ENCODE data around the gene SPIN2B.
"Not testable (repeated sequence)": the region's sequence is repeated elsewhere in the genome, so short reads cannot be mapped to it uniquely, and the experiment has no call there.

Gene SPIN2B

GRCh38 chrX:57133284-57133683 lies 11.9 kb upstream of the SPIN2B start:
- H4K8ac ChIP-seq (ENCODE audit: low read depth, low read length); H3K18ac ChIP-seq (ENCODE audit: low read length); H3K4me1 ChIP-seq (ENCODE audit: control insufficient read depth, low read depth, low read length); H3K9ac ChIP-seq (ENCODE audit: low read length); H3K36me3 ChIP-seq (ENCODE audit: control insufficient read depth, insufficient read depth, low read length); H2BK120ac ChIP-seq (ENCODE audit: low read depth, low read length); H3K27ac ChIP-seq (ENCODE audit: low read depth, low read length); H3K23ac ChIP-seq (ENCODE audit: low read length); H3K79me2 ChIP-seq (ENCODE audit: control insufficient read depth, insufficient read depth, low read length); H2BK15ac ChIP-seq (replicated peaks; ENCODE audit: low read depth); H2AK5ac ChIP-seq (ENCODE audit: low read length); H3K56ac ChIP-seq (ENCODE audit: low read length); H3K4ac ChIP-seq (ENCODE audit: low read depth, low read length); H3K27me3 ChIP-seq (ENCODE audit: insufficient read depth, low read length, poor library complexity); H2BK5ac ChIP-seq (ENCODE audit: low read length); H3K79me1 ChIP-seq (ENCODE audit: low read length); H3K4me2 ChIP-seq (ENCODE audit: low read length); DNase-seq; H4K5ac ChIP-seq (ENCODE audit: low read length); H3K4me3 ChIP-seq (ENCODE audit: low read length): not testable (repeated sequence)
- WGBS (ENCODE audit: extremely low coverage, insufficient coverage, low lambda C conversion rate) = no CpG with 5 or more reads among the region's 4 CpGs

DNA sequence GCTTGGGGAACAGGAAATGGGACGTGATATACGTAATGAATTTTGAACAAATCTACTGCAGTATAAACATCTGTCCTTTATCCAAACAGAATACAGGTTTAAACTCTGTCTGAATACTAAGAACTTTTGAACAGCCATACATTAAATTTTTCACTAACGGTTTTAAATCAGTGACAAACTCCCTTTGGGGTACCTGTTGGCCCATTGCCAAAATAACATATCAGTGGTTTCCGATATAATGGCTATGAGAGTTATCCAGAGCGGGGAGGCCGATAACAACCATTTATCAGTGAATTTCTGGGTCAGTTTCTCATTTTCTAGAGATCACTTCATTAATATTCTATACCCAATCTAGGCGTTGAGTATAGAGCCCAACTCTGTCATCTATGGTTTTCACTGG lies 10.7 kb upstream of the SPIN2B start:
- H3K18ac ChIP-seq (ENCODE audit: low read length) = no peak overlapping the region
- no peak overlapping the region for H2BK5ac ChIP-seq (ENCODE audit: low read length)
- H2BK120ac ChIP-seq (ENCODE audit: low read depth, low read length) = no peak overlapping the region
- no peak overlapping the region for H3K4me3 ChIP-seq (ENCODE audit: low read length)
- H3K9ac ChIP-seq (ENCODE audit: low read length) = no peak overlapping the region
- no peak overlapping the region for H3K4ac ChIP-seq (ENCODE audit: low read depth, low read length)
- H4K5ac ChIP-seq (ENCODE audit: low read length) = no peak overlapping the region
- no peak for DNase-seq
- no peaks in the 10 kb centered on the region for H3K36me3 ChIP-seq (ENCODE audit: control insufficient read depth, insufficient read depth, low read length)
- H2BK15ac ChIP-seq (replicated peaks; ENCODE audit: low read depth) = no peak overlapping the region
- H3K4me1 ChIP-seq (ENCODE audit: control insufficient read depth, low read depth, low read length) = no peaks in the 10 kb centered on the region
- H3K79me1 ChIP-seq (ENCODE audit: low read length) = no peaks in the 10 kb centered on the region
- no peak overlapping the region for H3K27ac ChIP-seq (ENCODE audit: low read depth, low read length)
- no peak overlapping the region for H3K4me2 ChIP-seq (ENCODE audit: low read length)
- H4K8ac ChIP-seq (ENCODE audit: low read depth, low read length) = no peak overlapping the region
- WGBS (ENCODE audit: extremely low coverage, insufficient coverage, low lambda C conversion rate) = no CpG with 5 or more reads among the region's 7 CpGs
- H3K56ac ChIP-seq (ENCODE audit: low read length) = no peak overlapping the region
- H3K27me3 ChIP-seq (ENCODE audit: insufficient read depth, low read length, poor library complexity) = no peaks in the 10 kb centered on the region
- no peak overlapping the region for H3K23ac ChIP-seq (ENCODE audit: low read length)
- no peak overlapping the region for H2AK5ac ChIP-seq (ENCODE audit: low read length)
- no peaks in the 10 kb centered on the region for H3K79me2 ChIP-seq (ENCODE audit: control insufficient read depth, insufficient read depth, low read length)

- Histone ChIP-seq H3K79me2 (ENCODE audit: control insufficient read depth, insufficient read depth, low read length) (no peaks in the 10 kb centered on the region), H3K4ac (ENCODE audit: low read depth, low read length) (peak overlapping the region; percentile 55), H3K79me1 (ENCODE audit: low read length) (no peaks in the 10 kb centered on the region), H2BK15ac (replicated peaks; ENCODE audit: low read depth) (no peak overlapping the region), H2BK5ac (ENCODE audit: low read length) (no peak overlapping the region), H3K4me2 (ENCODE audit: low read length) (no peak overlapping the region), H3K18ac (ENCODE audit: low read length) (no peak overlapping the region), H3K27me3 (ENCODE audit: insufficient read depth, low read length, poor library complexity) (no peaks in the 10 kb centered on the region), H4K5ac (ENCODE audit: low read length) (no peak overlapping the region), H3K4me3 (ENCODE audit: low read length) (no peak overlapping the region), H3K27ac (ENCODE audit: low read depth, low read length) (no peak overlapping the region), H2BK120ac (ENCODE audit: low read depth, low read length) (no peak overlapping the region), H3K36me3 (ENCODE audit: control insufficient read depth, insufficient read depth, low read length) (no peaks in the 10 kb centered on the region), H3K23ac (ENCODE audit: low read length) (no peak overlapping the region), H2AK5ac (ENCODE audit: low read length) (no peak overlapping the region), H3K56ac (ENCODE audit: low read length) (no peak overlapping the region), H3K9ac (ENCODE audit: low read length) (no peak overlapping the region), H4K8ac (ENCODE audit: low read depth, low read length) (no peak overlapping the region), H3K4me1 (ENCODE audit: control insufficient read depth, low read depth, low read length) (no peaks in the 10 kb centered on the region)
- no CpG with 5 or more reads among the region's 10 CpGs for WGBS (ENCODE audit: extremely low coverage, insufficient coverage, low lambda C conversion rate)
- DNase-seq = no peak
Measured at GRCh38 chrX:57121816-57122215, 468 bp upstream of the SPIN2B start.

GRCh38 chrX:57120619-57121161 lies 658 bp downstream of the SPIN2B start:
- Histone ChIP-seq H3K56ac (ENCODE audit: low read length) (peak overlapping the region; percentile 88), H3K4ac (ENCODE audit: low read depth, low read length) (peak overlapping the region; percentile 52), H3K4me3 (ENCODE audit: low read length) (peak overlapping the region; percentile 53), H3K4me2 (ENCODE audit: low read length) (peak overlapping the region; percentile 20), H3K9ac (ENCODE audit: low read length) (peak overlapping the region; percentile 89), H3K18ac (ENCODE audit: low read length) (peak overlapping the region; percentile 56), H3K27ac (ENCODE audit: low read depth, low read length) (peak overlapping the region; percentile 73)
- H2BK120ac ChIP-seq (ENCODE audit: low read depth, low read length); H4K8ac ChIP-seq (ENCODE audit: low read depth, low read length); H2AK5ac ChIP-seq (ENCODE audit: low read length); H2BK15ac ChIP-seq (replicated peaks; ENCODE audit: low read depth); H3K27me3 ChIP-seq (ENCODE audit: insufficient read depth, low read length, poor library complexity); H3K79me1 ChIP-seq (ENCODE audit: low read length); H3K79me2 ChIP-seq (ENCODE audit: control insufficient read depth, insufficient read depth, low read length); H3K4me1 ChIP-seq (ENCODE audit: control insufficient read depth, low read depth, low read length); H2BK5ac ChIP-seq (ENCODE audit: low read length); H4K5ac ChIP-seq (ENCODE audit: low read length); H3K23ac ChIP-seq (ENCODE audit: low read length); H3K36me3 ChIP-seq (ENCODE audit: control insufficient read depth, insufficient read depth, low read length): not testable (repeated sequence)
- DNase-seq = peak; percentile 8
- WGBS (ENCODE audit: extremely low coverage, insufficient coverage, low lambda C conversion rate) = no CpG with 5 or more reads among the region's 12 CpGs

DNA sequence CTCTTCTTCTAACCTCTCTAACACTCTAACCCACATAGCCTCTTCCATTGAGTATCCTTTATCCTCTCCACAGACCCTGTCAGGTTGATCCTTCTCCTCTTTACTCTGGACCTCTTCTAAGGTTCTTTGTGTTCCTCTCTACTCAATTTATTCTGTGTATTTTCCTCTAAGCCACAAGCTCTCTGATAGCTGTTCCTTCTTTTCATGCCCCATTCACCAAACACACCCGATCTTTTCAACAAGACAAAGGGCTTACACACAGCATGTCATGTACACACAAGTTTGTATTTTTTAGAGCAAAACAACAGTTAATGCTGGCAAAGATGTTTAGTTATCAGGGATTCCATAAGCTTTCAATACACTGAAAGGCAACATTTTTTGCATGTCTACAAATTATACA lies 1.9 kb downstream of the SPIN2B start:
- H3K27me3 ChIP-seq (ENCODE audit: insufficient read depth, low read length, poor library complexity) = no peaks in the 10 kb centered on the region
- no peaks in the 10 kb centered on the region for H3K4me1 ChIP-seq (ENCODE audit: control insufficient read depth, low read depth, low read length)
- WGBS (ENCODE audit: extremely low coverage, insufficient coverage, low lambda C conversion rate) = no CpG with 5 or more reads among the region's 1 CpG
- H2BK5ac ChIP-seq (ENCODE audit: low read length) = no peak overlapping the region
- no peak overlapping the region for H2BK15ac ChIP-seq (replicated peaks; ENCODE audit: low read depth)
- no peak for DNase-seq
- H3K56ac ChIP-seq (ENCODE audit: low read length) = no peak overlapping the region
- no peak overlapping the region for H3K27ac ChIP-seq (ENCODE audit: low read depth, low read length)
- no peak overlapping the region for H4K8ac ChIP-seq (ENCODE audit: low read depth, low read length)
- H3K23ac ChIP-seq (ENCODE audit: low read length) = no peak overlapping the region
- no peak overlapping the region for H3K4me3 ChIP-seq (ENCODE audit: low read length)
- no peaks in the 10 kb centered on the region for H3K36me3 ChIP-seq (ENCODE audit: control insufficient read depth, insufficient read depth, low read length)
- H3K79me2 ChIP-seq (ENCODE audit: control insufficient read depth, insufficient read depth, low read length) = no peaks in the 10 kb centered on the region
- H3K79me1 ChIP-seq (ENCODE audit: low read length) = no peaks in the 10 kb centered on the region
- no peak overlapping the region for H2AK5ac ChIP-seq (ENCODE audit: low read length)
- H4K5ac ChIP-seq (ENCODE audit: low read length) = no peak overlapping the region
- no peak overlapping the region for H3K4ac ChIP-seq (ENCODE audit: low read depth, low read length)
- H3K4me2 ChIP-seq (ENCODE audit: low read length) = no peak overlapping the region
- H3K9ac ChIP-seq (ENCODE audit: low read length) = no peak overlapping the region
- H2BK120ac ChIP-seq (ENCODE audit: low read depth, low read length) = no peak overlapping the region
- no peak overlapping the region for H3K18ac ChIP-seq (ENCODE audit: low read length)

- not testable (repeated sequence) for H2BK15ac ChIP-seq (replicated peaks; ENCODE audit: low read depth); H3K27ac ChIP-seq (ENCODE audit: low read depth, low read length); H2BK120ac ChIP-seq (ENCODE audit: low read depth, low read length); DNase-seq; H3K56ac ChIP-seq (ENCODE audit: low read length); H4K8ac ChIP-seq (ENCODE audit: low read depth, low read length); H3K9ac ChIP-seq (ENCODE audit: low read length); H3K4me2 ChIP-seq (ENCODE audit: low read length); H3K18ac ChIP-seq (ENCODE audit: low read length); H3K4me1 ChIP-seq (ENCODE audit: control insufficient read depth, low read depth, low read length); H3K4me3 ChIP-seq (ENCODE audit: low read length); H3K4ac ChIP-seq (ENCODE audit: low read depth, low read length); H2AK5ac ChIP-seq (ENCODE audit: low read length); H3K79me1 ChIP-seq (ENCODE audit: low read length); H3K23ac ChIP-seq (ENCODE audit: low read length); H3K79me2 ChIP-seq (ENCODE audit: control insufficient read depth, insufficient read depth, low read length); H3K27me3 ChIP-seq (ENCODE audit: insufficient read depth, low read length, poor library complexity); H3K36me3 ChIP-seq (ENCODE audit: control insufficient read depth, insufficient read depth, low read length); H4K5ac ChIP-seq (ENCODE audit: low read length); H2BK5ac ChIP-seq (ENCODE audit: low read length)
- WGBS (ENCODE audit: extremely low coverage, insufficient coverage, low lambda C conversion rate) = no CpG with 5 or more reads among the region's 4 CpGs
Measured at GRCh38 chrX:57117566-57117965, 3.8 kb downstream of the SPIN2B start.
